Measurements from ENCODE around the gene WWTR1.
A peak's percentile ranks its signal among the peaks of the same experiment; 100 is the strongest.

Gene WWTR1

GRCh38 chr3:149496891-149497290 is 160.9 kb downstream of the WWTR1 start:
- no peak for DNase-seq (ENCODE audit: low spot score)

- no peak for DNase-seq (ENCODE audit: low spot score)
These were observed 162.2 kb downstream of the WWTR1 start for GRCh38 chr3:149495581-149496125.

- DNase-seq (ENCODE audit: low spot score) = no peak
These were observed 162.9 kb downstream of the WWTR1 start for GRCh38 chr3:149494759-149495580.

GRCh38 chr3:149494022-149494758 is 163.6 kb downstream of the WWTR1 start:
- peak; percentile 6 for DNase-seq (ENCODE audit: low spot score)

GRCh38 chr3:149493315-149494021 is 164.4 kb downstream of the WWTR1 start:
- no peak for DNase-seq (ENCODE audit: low spot score)

- no peak for DNase-seq (ENCODE audit: low spot score)
These were observed 167.4 kb downstream of the WWTR1 start for GRCh38 chr3:149490260-149490971.

- no peak for DNase-seq (ENCODE audit: low spot score)
These were observed 168.7 kb downstream of the WWTR1 start for GRCh38 chr3:149489060-149489690.

- peak; percentile 19 for DNase-seq (ENCODE audit: low spot score)
These were observed 170.1 kb downstream of the WWTR1 start for GRCh38 chr3:149487598-149488197.

GRCh38 chr3:149486726-149487125 is 171.1 kb downstream of the WWTR1 start:
- DNase-seq (ENCODE audit: low spot score) = no peak

- DNase-seq (ENCODE audit: low spot score) = no peak
These were observed 176.3 kb downstream of the WWTR1 start for GRCh38 chr3:149481491-149481890.

GRCh38 chr3:149481056-149481455 is 176.8 kb downstream of the WWTR1 start:
- no peak for DNase-seq (ENCODE audit: low spot score)

GRCh38 chr3:149480326-149481017 is 177.4 kb downstream of the WWTR1 start:
- DNase-seq (ENCODE audit: low spot score) = peak; percentile 12

- no peak for DNase-seq (ENCODE audit: low spot score)
These were observed 178.1 kb downstream of the WWTR1 start for GRCh38 chr3:149479621-149480325.

- DNase-seq (ENCODE audit: low spot score) = no peak
These were observed 181.6 kb downstream of the WWTR1 start for GRCh38 chr3:149476225-149476624.

GRCh38 chr3:149475451-149476060 is 182.3 kb downstream of the WWTR1 start:
- no peak for DNase-seq (ENCODE audit: low spot score)

- DNase-seq (ENCODE audit: low spot score) = no peak
These were observed 183.5 kb downstream of the WWTR1 start, which contains the start of gene TM4SF4 for GRCh38 chr3:149474250-149474817. Gene TM4SF4 (plus strand): TSS chr3:149474697. CDS start chr3:149474878, 181 bp downstream.

GRCh38 chr3:149473357-149474249 is 184.2 kb downstream of the WWTR1 start:
- no peak for DNase-seq (ENCODE audit: low spot score)

Data from hematopoietic multipotent progenitor cell treated with erythropoietin and hydrocortisone succinate and interleukin-3 and kit ligand, for 15 days (in vitro differentiated cells).